ENCODE data around the gene BTNL2.
"Not testable (repeated sequence)": the region's sequence is repeated elsewhere in the genome, so short reads cannot be mapped to it uniquely, and the experiment has no call there.

BTNL2 gene, protein sequence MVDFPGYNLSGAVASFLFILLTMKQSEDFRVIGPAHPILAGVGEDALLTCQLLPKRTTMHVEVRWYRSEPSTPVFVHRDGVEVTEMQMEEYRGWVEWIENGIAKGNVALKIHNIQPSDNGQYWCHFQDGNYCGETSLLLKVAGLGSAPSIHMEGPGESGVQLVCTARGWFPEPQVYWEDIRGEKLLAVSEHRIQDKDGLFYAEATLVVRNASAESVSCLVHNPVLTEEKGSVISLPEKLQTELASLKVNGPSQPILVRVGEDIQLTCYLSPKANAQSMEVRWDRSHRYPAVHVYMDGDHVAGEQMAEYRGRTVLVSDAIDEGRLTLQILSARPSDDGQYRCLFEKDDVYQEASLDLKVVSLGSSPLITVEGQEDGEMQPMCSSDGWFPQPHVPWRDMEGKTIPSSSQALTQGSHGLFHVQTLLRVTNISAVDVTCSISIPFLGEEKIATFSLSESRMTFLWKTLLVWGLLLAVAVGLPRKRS

DNA sequence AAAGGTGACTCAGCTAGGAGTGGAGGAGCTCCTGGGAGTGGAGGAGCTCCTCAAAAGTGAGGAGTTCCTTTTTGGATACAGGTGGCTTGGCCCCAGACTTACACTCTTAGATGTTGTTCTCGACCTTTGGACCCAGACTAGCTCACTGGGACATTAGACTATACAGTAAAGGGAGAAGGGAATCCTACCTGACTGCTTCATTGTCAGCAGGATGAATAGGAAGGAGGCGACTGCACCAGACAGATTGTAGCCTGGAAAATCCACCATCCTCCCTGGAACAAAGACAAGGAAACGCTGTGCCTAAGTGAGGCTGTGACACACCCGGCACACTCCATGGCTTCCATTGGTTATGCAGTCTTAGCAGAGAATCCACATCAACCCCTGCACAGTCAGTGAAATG lies at the start of gene BTNL2:
TSS of gene BTNL2 (minus strand) at position 325 of the 400 bp plus-strand sequence. CDS start at position 267, 58 bp downstream.
- no peak for DNase-seq

GRCh38 chr6:32449088-32449736 lies 42.2 kb upstream of the BTNL2 start:
- no peak for DNase-seq

DNA sequence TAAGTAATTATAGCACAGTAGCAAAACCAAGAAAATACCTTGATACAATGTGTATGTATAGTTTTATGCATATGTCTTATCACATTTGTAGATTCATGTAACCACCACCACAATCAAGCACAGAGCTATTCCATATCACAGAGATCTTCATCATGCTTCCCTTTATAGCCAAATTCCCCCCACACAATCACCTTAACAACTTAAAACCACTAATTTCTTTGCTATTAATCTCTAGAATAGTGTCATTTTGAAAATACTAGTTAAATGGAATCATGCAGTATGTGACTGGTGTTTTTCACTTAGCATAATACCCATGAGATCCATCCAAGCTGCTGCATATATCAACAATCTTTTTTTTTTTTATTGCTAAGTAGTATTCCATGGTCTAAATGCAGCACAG lies 41.0 kb upstream of the BTNL2 start:
- no peak for DNase-seq

- DNase-seq = no peak
Observed at GRCh38 chr6:32445321-32445854, 38.4 kb upstream of the BTNL2 start.

DNA sequence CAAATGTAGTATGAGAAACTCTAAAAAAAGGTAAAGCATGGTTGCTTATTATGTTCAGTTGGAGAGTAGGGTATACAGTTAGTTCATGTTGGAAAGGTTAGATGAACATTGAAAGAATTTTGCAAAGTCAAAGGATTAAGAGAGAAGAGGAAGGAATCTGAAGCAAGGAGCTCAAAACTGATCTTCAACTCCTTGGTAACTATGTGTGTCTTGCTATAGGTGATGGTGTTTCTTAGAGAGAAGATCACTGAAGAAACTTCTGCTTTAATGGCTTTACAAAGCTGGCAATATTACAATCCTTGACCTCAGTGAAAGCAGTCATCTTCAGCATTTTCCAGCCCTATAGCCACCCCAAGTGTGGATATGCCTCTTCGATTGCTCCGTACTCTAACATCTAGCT lies 37.5 kb upstream of the BTNL2 start:
- DNase-seq = no peak

- no peak for DNase-seq
Observed at GRCh38 chr6:32442977-32443552, 36.1 kb upstream of the BTNL2 start.

DNA sequence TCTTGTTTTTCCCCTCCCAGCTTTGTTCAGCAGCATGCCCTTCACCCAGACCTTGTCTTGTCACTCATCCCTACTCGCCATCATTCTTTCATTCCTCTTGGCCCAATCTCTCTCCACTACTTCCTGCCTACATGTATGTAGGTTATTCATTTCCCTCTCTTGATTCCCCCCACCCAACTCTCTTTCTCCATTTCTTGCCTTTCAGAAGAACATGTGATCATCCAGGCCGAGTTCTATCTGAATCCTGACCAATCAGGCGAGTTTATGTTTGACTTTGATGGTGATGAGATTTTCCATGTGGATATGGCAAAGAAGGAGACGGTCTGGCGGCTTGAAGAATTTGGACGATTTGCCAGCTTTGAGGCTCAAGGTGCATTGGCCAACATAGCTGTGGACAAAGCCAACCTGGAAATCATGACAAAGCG lies 35.3 kb upstream of the BTNL2 start:
- DNase-seq = no peak

- DNase-seq = no peak
Observed at GRCh38 chr6:32439602-32440214, 32.7 kb upstream of the BTNL2 start, which contains the start of gene HLA-DRA. Gene HLA-DRA, plus strand, starts transcription at chr6:32439887. Its CDS starts 64 bp downstream, at chr6:32439951.

DNA sequence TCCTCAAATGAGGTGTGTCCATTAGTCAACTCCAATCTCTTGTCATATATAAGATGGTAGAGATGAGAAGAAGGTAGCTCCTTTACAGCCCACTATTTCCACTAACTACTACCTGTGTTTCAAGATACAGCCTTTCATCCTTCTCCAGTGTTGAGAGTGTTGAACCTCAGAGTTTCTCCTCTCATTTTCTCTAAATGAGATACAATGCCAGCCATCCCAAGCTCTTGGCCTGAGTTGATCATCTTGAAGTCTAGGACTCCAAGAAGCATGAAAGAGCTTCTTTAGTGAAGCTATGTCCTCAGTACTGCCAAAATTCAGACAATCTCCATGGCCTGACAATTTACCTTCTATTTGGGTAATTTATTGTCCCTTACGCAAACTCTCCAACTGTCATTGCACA lies 32.2 kb upstream of the BTNL2 start:
- no peak for DNase-seq

- no peak for DNase-seq
Observed at GRCh38 chr6:32436995-32437836, 30.2 kb upstream of the BTNL2 start.

DNA sequence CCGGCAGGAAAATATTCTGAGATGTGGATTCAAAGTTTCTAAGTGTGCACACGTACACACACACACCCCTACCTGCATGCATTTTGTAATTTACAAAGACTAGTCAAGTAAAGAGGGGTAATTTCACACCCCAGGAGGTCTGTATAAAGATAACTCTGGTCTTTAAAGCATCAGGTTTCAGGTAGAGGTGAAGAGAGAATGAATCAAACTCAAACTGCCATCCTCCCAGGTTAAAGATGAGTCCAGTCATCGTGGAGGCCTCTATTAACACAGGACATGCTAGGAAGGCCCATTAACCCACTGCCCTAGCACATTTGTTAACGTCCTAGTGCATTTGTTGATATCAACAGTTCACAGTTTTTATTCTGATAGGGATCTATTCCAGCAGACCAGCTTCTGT lies 29.2 kb upstream of the BTNL2 start:
- no peak for DNase-seq

- not testable (repeated sequence) for DNase-seq
Observed at GRCh38 chr6:32433950-32434349, 27.0 kb upstream of the BTNL2 start.

- DNase-seq = no peak
Observed at GRCh38 chr6:32432050-32432450, 25.1 kb upstream of the BTNL2 start.

DNA sequence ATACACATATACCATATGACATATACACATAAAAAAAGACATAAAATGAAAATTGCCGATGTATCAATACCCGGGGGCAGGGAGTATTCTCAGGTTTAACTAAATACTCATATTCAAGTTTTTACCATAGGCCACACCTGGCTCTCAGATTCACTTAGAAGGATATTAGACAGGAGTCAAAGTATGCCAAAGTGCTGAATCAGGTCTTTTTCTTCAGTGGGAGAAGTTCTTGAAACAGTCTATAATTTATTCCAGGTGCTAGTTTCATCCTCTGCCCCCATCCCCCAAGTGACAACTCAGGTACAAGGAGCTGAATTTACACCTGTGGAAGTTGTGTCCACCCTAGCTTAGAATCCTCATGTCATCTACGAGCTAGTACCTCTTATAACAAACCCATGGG lies 24.2 kb upstream of the BTNL2 start:
- no peak for DNase-seq

DNA sequence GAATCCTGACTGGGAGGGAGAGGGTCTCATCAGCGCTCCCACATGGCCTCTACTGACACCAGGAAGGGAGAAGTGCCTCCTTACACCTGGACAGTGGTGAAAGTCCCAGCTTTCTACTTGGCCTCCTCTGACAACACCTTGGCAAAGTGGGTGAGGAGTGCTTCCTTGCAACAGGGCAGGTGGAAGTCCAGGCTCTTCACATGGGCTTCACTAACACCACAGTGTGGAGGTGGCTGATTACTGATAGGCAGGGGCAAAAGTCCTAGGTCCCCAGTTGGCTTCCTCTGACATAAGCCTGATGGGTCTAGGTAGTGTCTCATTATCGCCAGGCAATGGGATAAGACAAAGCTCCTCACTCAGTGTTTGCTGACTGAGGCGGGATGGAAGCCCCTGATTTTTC lies 23.2 kb upstream of the BTNL2 start:
- no peak for DNase-seq

DNA sequence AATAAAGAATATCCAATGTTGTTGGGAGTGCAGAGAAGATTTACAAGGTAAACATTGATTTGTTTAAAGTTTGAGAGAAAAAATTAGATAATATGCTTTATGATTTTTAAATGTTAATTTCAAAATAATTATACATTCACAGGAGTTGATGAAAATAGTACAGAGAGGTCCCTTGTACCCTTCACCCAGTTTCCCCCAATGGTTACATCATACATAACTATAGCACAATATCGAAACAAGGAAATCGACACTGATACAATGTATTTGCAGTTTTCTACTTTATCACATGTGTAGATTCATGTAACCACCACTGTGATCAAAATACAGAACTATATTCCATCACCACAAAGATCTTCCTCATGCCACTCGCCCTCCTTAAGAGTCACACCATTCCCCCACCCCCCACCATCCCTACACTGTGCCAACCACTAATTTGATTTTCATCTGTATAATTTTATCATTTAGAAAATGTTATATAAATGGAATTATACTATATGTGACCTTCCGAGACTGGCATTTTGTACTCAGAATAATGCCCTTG lies 21.0 kb upstream of the BTNL2 start:
- no peak for DNase-seq

GRCh38 chr6:32427218-32427617 lies 20.2 kb upstream of the BTNL2 start:
- DNase-seq = no peak

GRCh38 chr6:32426338-32426737 lies 19.4 kb upstream of the BTNL2 start:
- no peak for DNase-seq

DNA sequence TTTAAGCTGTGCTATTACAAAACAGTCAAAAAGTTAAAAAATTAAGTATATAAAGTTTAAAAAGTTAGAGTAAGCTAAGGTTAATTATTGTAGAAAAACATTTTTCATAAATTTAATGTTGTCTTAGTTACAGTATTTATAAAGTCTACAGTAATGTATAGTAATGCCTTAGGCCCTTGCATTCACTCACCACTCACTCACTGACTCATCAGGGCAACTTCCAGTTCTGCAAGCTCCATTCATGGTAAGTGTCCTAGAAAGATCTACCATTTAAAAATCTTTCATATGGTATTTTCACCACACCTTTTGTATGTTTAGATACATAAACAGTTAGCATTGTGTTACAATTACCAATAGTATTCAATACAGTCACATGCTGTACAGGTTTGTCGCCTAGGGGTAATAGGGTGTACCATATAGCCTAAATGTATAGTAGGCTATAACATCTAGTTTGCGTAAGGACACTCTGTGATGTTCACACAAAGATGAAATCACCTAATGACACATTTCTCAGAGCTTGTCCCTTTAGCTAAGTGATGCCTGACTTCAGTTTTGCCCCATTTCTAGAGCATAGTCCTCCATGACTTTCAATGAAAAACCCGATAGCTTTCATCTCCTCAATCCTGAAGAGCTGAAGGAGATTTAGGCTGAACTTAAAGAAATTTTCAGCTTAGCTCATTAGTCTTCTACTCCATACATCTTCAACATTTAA lies 17.8 kb upstream of the BTNL2 start:
- DNase-seq = no peak

- no peak for DNase-seq
Observed at GRCh38 chr6:32416036-32416435, 9.1 kb upstream of the BTNL2 start.

DNA sequence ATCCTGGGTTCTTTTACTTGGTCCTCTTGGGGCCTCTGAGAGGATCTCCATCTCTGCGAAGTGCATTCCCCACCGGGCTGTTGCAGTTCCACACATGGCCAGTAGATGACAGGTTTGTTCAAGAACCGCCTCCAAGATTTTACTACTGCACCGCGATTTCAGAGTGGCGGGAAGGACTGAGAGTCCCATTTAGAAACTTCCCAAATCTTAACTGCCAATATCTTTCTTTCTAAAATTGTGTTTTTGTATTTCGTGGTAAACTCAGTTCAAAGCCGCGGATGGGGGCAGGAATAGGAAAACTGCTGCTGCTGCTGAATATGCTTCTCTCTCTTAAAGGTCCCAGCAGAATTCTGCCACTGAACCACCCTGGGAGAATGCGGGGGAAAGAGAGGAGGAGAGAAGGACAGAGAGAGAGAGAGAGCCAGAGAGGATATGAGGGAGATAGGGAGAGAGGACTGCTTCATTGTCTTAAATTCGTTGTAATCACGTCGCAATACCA lies 8.6 kb upstream of the BTNL2 start:
- DNase-seq = peak; percentile 75
